Keratinocyte (primary cell): Measurements from ENCODE around the gene VPS26C. TPM values are rescaled to one million over a fixed set of nuclear protein-coding genes. Genes with fewer than 3 reads are reported as not detected.

Experiments used
- DNase-seq: peaks from one replicate; pipeline ENCODE4 v3.0.0-alpha.2; 2011; ENCODE audit warnings: low read depth, missing footprints, low spot score
- FAIRE-seq: peaks from 2 replicates; lab custom pipeline; 2011; peaks lifted over from hg19 to GRCh38; lab: Jason Lieb, UNC
- H2AFZ ChIP-seq: 2 replicates; pipeline ENCODE4 v1.6.0; 2012; ENCODE audit warnings: low read length, control low read depth, inconsistent platforms; ENCODE audit not compliant: control insufficient read depth
- H3K27ac ChIP-seq: 2 replicates; pipeline ENCODE4 v1.5.1; 2011; ENCODE audit warnings: low read length; ENCODE audit not compliant: control insufficient read depth, insufficient read depth
- H3K27me3 ChIP-seq: 3 replicates; pipeline ENCODE4 v1.6.0; 2011; ENCODE audit warnings: low read length; ENCODE audit not compliant: control insufficient read depth, insufficient read depth; ENCODE audit errors: extremely low read depth
- H3K36me3 ChIP-seq, 2 experiments: 2 replicates in 1 of 2; 3 replicates in 1 of 2; pipeline ENCODE4 v1.5.1; 2011; ENCODE audit warnings: low read length in 2 of 2, mild to moderate bottlenecking in 1 of 2; ENCODE audit not compliant: control insufficient read depth in 2 of 2, insufficient read depth in 2 of 2; ENCODE audit errors: extremely low read depth in 1 of 2
- H3K4me1 ChIP-seq: 3 replicates; pipeline ENCODE4 v1.5.1; 2011; ENCODE audit warnings: low read length; ENCODE audit not compliant: control insufficient read depth, insufficient read depth; ENCODE audit errors: extremely low read depth
- H3K4me2 ChIP-seq: 3 replicates; pipeline ENCODE4 v1.6.0; 2011; ENCODE audit warnings: low read depth, low read length; ENCODE audit not compliant: control insufficient read depth, insufficient read depth; ENCODE audit errors: extremely low read depth
- H3K4me3 ChIP-seq, 3 experiments: fragments of 200-600 bp in 1 of 3; sonication (generic) in 1 of 3; 2 replicates in 2 of 3; 3 replicates in 1 of 3; pipeline ENCODE4 v1.5.1; 2011 to 2016; ENCODE audit warnings: low read length in 3 of 3, mild to moderate bottlenecking in 3 of 3, control low read depth in 2 of 3, inconsistent platforms in 1 of 3, low read depth in 1 of 3, mixed read lengths in 1 of 3, mixed run types in 1 of 3, moderate library complexity in 1 of 3; ENCODE audit not compliant: control insufficient read depth in 2 of 3, insufficient read depth in 2 of 3; ENCODE audit errors: extremely low read depth in 1 of 3
- H3K79me2 ChIP-seq: 2 replicates; pipeline ENCODE4 v1.6.0; 2012; ENCODE audit warnings: low read length; ENCODE audit not compliant: control insufficient read depth, insufficient read depth
- H3K9ac ChIP-seq: 3 replicates; pipeline ENCODE4 v1.6.0; 2011; ENCODE audit warnings: low read length; ENCODE audit not compliant: control insufficient read depth, insufficient read depth; ENCODE audit errors: extremely low read depth
- H3K9me1 ChIP-seq: 3 replicates; pipeline ENCODE4 v1.6.0; 2011; ENCODE audit warnings: low read length; ENCODE audit not compliant: control insufficient read depth, insufficient read depth; ENCODE audit errors: extremely low read depth
- H3K9me3 ChIP-seq: 2 replicates; pipeline ENCODE4 v1.5.1; 2012; ENCODE audit warnings: low read depth, low read length; ENCODE audit not compliant: control insufficient read depth
- H4K20me1 ChIP-seq: 3 replicates; pipeline ENCODE4 v1.6.0; 2011; ENCODE audit warnings: low read length; ENCODE audit not compliant: control insufficient read depth, insufficient read depth; ENCODE audit errors: extremely low read depth
- CTCF ChIP-seq, 3 experiments: IDR thresholded peaks in 1 of 3; conservative IDR thresholded peaks in 1 of 3; optimal IDR thresholded peaks in 1 of 3; 2 replicates in 2 of 3; 3 replicates in 1 of 3; pipeline versions ENCODE3 to v1.5.1; 2011; ENCODE audit warnings: low read length in 3 of 3, mild to moderate bottlenecking in 3 of 3, moderate library complexity in 2 of 3, control low read depth in 1 of 3, inconsistent platforms in 1 of 3; ENCODE audit not compliant: insufficient read depth in 2 of 3; ENCODE audit errors: extremely low read depth in 1 of 3
- EZH2 ChIP-seq: IDR thresholded peaks from one replicate; pipeline ENCODE4 v1.6.1; 2012; ENCODE audit warnings: inconsistent platforms, mild to moderate bottlenecking, low read length, moderate library complexity
- dilution Hi-C: fragments of 300-500 bp; cut with MboI; formaldehyde crosslinking; loops from one replicate; pipeline ENCODE4 v1.7.0; 2020; ENCODE audit warnings: low sequenced_read_pairs; ENCODE audit not compliant: extremely low pct_ligation_motif_present
- polyA plus RNA-seq, 5 experiments: library from polyadenylated mRNA; depleted of rRNA in 3 of 5; stranded (reverse) in 3 of 5; stranded (forward) in 1 of 5; unstranded in 1 of 5; fragments of >200 nt; gene quantifications; 1 replicate in 1 of 5; 2 replicates in 3 of 5; 3 replicates in 1 of 5; pipeline versions ENCODE4 v1.2.1 to v1.2.3, GENCODE V29; 2011 to 2012; ENCODE audit warnings: missing spikeins in 2 of 5, low read depth in 1 of 5, low replicate concordance in 1 of 5

The VPS26C gene
- polyA plus RNA-seq, 1 donor (not counting 4 experiments of a cell fraction or from before 2014, with no cell fraction given) = 41.3 TPM

- dilution Hi-C loops = no loop called here
- no peak for DNase-seq
- Histone ChIP-seq H3K27ac (no peak overlapping the region), H3K4me2 (no peak overlapping the region), H3K4me1 (no peaks in the 10 kb centered on the region), H3K36me3 (peaks cover 24 to 30% of the 10 kb centered on the region in 2 experiments), H3K9ac (no peak overlapping the region), H3K9me1 (no peaks in the 10 kb centered on the region), H2AFZ (no peak overlapping the region), H3K27me3 (no peaks in the 10 kb centered on the region), H4K20me1 (no peaks in the 10 kb centered on the region), H3K9me3 (no peaks in the 10 kb centered on the region), H3K79me2 (no peaks in the 10 kb centered on the region), H3K4me3 (no peak overlapping the region)
- FAIRE-seq = no peak
- TF ChIP-seq EZH2 (no peak), CTCF (optimal IDR thresholded peaks at IDR 0.05 in 1 of 3, IDR thresholded peaks at IDR 0.05 in 1 of 3, conservative IDR thresholded peaks at IDR 0.05 in 1 of 3; ENCODE audit: extremely low read depth in 1 of 3, insufficient read depth in 2 of 3, low read length in 3 of 3) (no peak)
Measured at GRCh38 chr21:37231249-37231645, 35.9 kb downstream of the VPS26C start.

- Histone ChIP-seq H2AFZ (no peak overlapping the region), H3K4me1 (no peaks in the 10 kb centered on the region), H4K20me1 (no peaks in the 10 kb centered on the region), H3K4me2 (no peak overlapping the region), H3K9me1 (no peaks in the 10 kb centered on the region), H3K27ac (no peak overlapping the region), H3K36me3 (peaks cover 23 to 32% of the 10 kb centered on the region in 2 experiments), H3K9ac (no peak overlapping the region), H3K4me3 (no peak overlapping the region), H3K79me2 (no peaks in the 10 kb centered on the region), H3K9me3 (no peaks in the 10 kb centered on the region), H3K27me3 (no peaks in the 10 kb centered on the region)
- FAIRE-seq = no peak
- dilution Hi-C loops = no loop called here
- DNase-seq = no peak
- TF ChIP-seq EZH2 (no peak), CTCF (optimal IDR thresholded peaks at IDR 0.05 in 1 of 3, IDR thresholded peaks at IDR 0.05 in 1 of 3, conservative IDR thresholded peaks at IDR 0.05 in 1 of 3; ENCODE audit: extremely low read depth in 1 of 3, insufficient read depth in 2 of 3, low read length in 3 of 3) (no peak)
Measured at GRCh38 chr21:37230632-37231248, 36.4 kb downstream of the VPS26C start.
